Measurements from ENCODE around the gene CYP4F8.

The CYP4F8 gene

DNA sequence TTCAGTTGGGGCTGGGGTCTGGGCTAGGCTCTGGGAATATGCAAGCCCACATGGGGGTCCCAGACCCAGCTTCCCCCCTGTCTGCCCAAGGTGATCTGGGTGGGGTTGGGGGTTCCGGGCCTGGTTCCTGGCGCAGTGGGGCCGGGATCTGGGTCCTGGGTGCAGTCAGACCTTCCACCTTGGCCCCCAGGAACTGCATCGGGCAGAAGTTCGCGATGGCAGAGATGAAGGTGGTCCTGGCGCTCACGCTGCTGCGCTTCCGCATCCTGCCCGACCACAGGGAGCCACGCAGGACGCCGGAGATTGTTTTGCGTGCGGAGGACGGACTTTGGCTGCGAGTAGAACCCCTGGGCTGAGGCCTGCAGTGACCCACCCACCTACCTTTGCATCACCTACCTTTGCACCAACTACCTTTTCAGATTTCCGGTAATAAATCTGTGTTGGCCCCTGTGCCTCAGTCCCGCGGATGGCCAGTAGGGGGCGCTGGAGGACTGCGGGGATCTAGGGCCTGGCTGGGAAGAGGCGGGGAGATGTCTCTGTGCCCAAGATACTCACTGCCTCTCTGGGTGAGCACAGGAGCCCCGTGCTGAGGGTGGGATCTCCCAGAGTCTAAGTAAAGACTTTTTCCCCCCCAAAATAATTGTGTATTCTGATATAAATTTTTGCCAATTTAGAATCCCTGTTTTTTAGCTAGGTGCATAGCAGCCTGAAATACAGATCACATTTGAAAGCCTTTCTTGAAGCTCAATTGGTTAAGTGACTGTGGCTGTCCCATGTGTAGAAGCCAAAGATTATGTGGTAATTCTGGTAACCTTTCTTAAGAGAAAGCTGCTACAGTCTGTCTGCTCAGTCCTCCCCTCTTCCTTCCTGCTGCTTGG, 14.2 kb downstream of the CYP4F8 start:
- TF ChIP-seq RARB (CRISPR knock-in tag; IDR thresholded peaks at IDR 0.05) (no peak), SNAI2 (CRISPR knock-in tag; IDR thresholded peaks at IDR 0.05) (no peak), ZFP3 (CRISPR knock-in tag; IDR thresholded peaks at IDR 0.05) (no peak), ARNTL (CRISPR knock-in tag; IDR thresholded peaks at IDR 0.05; ENCODE audit: borderline replicate concordance, low read depth) (no peak), ZFP30 (CRISPR knock-in tag; IDR thresholded peaks at IDR 0.05) (no peak), TOX (CRISPR knock-in tag; IDR thresholded peaks at IDR 0.05; ENCODE audit: borderline replicate concordance) (no peak), GLIS3 (CRISPR knock-in tag; IDR thresholded peaks at IDR 0.05) (no peak), ZNF70 (CRISPR knock-in tag; IDR thresholded peaks at IDR 0.05) (no peak), TCF4 (CRISPR knock-in tag; IDR thresholded peaks at IDR 0.05; ENCODE audit: borderline replicate concordance) (no peak), ZNF8 (CRISPR knock-in tag; IDR thresholded peaks at IDR 0.05) (no peak), BACH2 (CRISPR knock-in tag; IDR thresholded peaks at IDR 0.05; ENCODE audit: borderline replicate concordance) (no peak)
- TF ChIP-seq, protein P1, sequence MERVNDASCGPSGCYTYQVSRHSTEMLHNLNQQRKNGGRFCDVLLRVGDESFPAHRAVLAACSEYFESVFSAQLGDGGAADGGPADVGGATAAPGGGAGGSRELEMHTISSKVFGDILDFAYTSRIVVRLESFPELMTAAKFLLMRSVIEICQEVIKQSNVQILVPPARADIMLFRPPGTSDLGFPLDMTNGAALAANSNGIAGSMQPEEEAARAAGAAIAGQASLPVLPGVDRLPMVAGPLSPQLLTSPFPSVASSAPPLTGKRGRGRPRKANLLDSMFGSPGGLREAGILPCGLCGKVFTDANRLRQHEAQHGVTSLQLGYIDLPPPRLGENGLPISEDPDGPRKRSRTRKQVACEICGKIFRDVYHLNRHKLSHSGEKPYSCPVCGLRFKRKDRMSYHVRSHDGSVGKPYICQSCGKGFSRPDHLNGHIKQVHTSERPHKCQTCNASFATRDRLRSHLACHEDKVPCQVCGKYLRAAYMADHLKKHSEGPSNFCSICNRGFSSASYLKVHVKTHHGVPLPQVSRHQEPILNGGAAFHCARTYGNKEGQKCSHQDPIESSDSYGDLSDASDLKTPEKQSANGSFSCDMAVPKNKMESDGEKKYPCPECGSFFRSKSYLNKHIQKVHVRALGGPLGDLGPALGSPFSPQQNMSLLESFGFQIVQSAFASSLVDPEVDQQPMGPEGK (CRISPR knock-in tag; IDR thresholded peaks at IDR 0.05; ENCODE audit: borderline replicate concordance): no peak
- TF ChIP-seq, protein P2, sequence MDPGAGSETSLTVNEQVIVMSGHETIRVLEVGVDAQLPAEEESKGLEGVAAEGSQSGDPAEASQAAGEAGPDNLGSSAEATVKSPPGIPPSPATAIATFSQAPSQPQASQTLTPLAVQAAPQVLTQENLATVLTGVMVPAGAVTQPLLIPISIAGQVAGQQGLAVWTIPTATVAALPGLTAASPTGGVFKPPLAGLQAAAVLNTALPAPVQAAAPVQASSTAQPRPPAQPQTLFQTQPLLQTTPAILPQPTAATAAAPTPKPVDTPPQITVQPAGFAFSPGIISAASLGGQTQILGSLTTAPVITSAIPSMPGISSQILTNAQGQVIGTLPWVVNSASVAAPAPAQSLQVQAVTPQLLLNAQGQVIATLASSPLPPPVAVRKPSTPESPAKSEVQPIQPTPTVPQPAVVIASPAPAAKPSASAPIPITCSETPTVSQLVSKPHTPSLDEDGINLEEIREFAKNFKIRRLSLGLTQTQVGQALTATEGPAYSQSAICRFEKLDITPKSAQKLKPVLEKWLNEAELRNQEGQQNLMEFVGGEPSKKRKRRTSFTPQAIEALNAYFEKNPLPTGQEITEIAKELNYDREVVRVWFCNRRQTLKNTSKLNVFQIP (CRISPR knock-in tag; IDR thresholded peaks at IDR 0.05; ENCODE audit: borderline replicate concordance, low read depth): no peak
- TF ChIP-seq, protein P3, sequence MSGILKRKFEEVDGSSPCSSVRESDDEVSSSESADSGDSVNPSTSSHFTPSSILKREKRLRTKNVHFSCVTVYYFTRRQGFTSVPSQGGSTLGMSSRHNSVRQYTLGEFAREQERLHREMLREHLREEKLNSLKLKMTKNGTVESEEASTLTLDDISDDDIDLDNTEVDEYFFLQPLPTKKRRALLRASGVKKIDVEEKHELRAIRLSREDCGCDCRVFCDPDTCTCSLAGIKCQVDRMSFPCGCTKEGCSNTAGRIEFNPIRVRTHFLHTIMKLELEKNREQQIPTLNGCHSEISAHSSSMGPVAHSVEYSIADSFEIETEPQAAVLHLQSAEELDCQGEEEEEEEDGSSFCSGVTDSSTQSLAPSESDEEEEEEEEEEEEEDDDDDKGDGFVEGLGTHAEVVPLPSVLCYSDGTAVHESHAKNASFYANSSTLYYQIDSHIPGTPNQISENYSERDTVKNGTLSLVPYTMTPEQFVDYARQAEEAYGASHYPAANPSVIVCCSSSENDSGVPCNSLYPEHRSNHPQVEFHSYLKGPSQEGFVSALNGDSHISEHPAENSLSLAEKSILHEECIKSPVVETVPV (CRISPR knock-in tag; IDR thresholded peaks at IDR 0.05): no peak
- peak; percentile 96 for ATAC-seq

DNA sequence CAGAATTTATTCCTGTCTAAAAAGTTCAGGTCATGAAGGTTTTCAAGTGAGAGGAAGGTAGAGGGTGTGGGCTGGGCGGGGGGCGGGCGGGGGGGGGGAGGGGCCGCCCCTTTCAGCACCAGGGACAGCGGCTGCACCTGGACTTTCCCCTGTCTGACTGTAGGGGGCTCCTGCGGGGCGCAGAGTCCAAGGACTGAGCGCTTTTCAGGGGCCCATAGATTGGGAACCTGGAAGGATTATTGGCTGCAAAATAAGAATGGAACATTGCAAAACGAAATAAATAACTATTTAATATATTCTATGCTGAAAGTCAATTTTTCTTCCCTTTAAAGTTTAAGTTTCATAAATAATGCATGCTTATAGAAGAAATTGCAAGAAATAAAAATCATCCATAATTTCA, 16.8 kb downstream of the CYP4F8 start:
- TF ChIP-seq ZNF8 (CRISPR knock-in tag; IDR thresholded peaks at IDR 0.05) (no peak), OSR1 (CRISPR knock-in tag; IDR thresholded peaks at IDR 0.05) (no peak), GLIS3 (CRISPR knock-in tag; IDR thresholded peaks at IDR 0.05) (no peak), PPARA (CRISPR knock-in tag; IDR thresholded peaks at IDR 0.05; ENCODE audit: borderline replicate concordance) (no peak), TCF4 (CRISPR knock-in tag; IDR thresholded peaks at IDR 0.05; ENCODE audit: borderline replicate concordance) (no peak), RARB (CRISPR knock-in tag; IDR thresholded peaks at IDR 0.05) (no peak), BACH2 (CRISPR knock-in tag; IDR thresholded peaks at IDR 0.05; ENCODE audit: borderline replicate concordance) (no peak), ZFP3 (CRISPR knock-in tag; IDR thresholded peaks at IDR 0.05) (no peak), ZC3H10 (CRISPR knock-in tag; IDR thresholded peaks at IDR 0.05) (no peak), TOX (CRISPR knock-in tag; IDR thresholded peaks at IDR 0.05; ENCODE audit: borderline replicate concordance) (no peak)
- TF ChIP-seq, protein P3 (CRISPR knock-in tag; IDR thresholded peaks at IDR 0.05): no peak
- ATAC-seq: peak; percentile 40; the same call in 1 of the 3 replicates

DNA sequence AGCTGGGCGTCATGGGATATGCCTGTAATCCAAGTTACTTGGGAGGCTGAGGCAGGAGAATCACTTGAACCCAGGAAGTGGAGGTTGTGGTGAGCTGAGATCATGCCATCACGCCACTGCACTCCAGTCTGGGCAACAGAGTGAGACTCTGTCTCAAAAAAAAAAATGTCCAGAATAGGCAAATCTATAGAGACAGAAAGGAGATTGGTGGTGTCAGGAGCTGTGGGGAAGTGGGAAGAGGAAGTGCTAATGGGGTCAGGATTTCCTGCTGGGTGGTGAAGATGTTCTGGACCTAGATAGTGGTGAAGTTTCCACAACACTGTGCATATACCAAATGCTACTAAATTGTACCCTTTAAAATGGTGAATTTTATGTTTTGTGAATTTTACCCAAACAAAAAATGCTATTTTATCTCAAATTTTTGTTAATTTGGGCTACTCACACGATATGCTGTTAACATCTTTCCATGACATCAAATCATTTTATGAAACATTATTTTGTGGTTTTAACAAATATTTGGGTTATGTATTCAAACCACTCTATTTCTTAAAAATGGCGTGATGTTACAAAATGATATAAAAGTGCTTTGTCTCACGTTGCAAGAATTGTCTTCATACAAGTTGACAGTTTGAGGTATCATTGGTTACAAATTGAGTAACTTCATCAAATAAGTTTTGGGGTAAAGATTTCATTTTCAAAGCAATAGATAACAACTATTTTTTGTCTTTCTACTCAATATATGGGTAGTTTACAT, 18.2 kb downstream of the CYP4F8 start:
- TF ChIP-seq ISL1 (CRISPR knock-in tag; IDR thresholded peaks at IDR 0.05) (no peak), SNAI2 (CRISPR knock-in tag; IDR thresholded peaks at IDR 0.05) (no peak), ZFP30 (CRISPR knock-in tag; IDR thresholded peaks at IDR 0.05) (no peak), TOX (CRISPR knock-in tag; IDR thresholded peaks at IDR 0.05; ENCODE audit: borderline replicate concordance) (no peak), BACH2 (CRISPR knock-in tag; IDR thresholded peaks at IDR 0.05; ENCODE audit: borderline replicate concordance) (no peak)
- TF ChIP-seq, protein P2 (CRISPR knock-in tag; IDR thresholded peaks at IDR 0.05; ENCODE audit: borderline replicate concordance, low read depth): no peak
- TF ChIP-seq, protein P1 (CRISPR knock-in tag; IDR thresholded peaks at IDR 0.05; ENCODE audit: borderline replicate concordance): no peak
- TF ChIP-seq, protein P4, sequence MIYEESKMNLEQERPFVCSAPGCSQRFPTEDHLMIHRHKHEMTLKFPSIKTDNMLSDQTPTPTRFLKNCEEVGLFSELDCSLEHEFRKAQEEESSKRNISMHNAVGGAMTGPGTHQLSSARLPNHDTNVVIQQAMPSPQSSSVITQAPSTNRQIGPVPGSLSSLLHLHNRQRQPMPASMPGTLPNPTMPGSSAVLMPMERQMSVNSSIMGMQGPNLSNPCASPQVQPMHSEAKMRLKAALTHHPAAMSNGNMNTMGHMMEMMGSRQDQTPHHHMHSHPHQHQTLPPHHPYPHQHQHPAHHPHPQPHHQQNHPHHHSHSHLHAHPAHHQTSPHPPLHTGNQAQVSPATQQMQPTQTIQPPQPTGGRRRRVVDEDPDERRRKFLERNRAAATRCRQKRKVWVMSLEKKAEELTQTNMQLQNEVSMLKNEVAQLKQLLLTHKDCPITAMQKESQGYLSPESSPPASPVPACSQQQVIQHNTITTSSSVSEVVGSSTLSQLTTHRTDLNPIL (CRISPR knock-in tag; IDR thresholded peaks at IDR 0.05; ENCODE audit: low read depth): no peak
- ATAC-seq: no peak

Data from SK-N-SH treated with all-trans-retinoic acid at 6 μM for 48 hours (cell line).